Mononuclear cell (primary cell): ENCODE results near the gene GPS2. TPM values are rescaled to one million over a fixed set of nuclear protein-coding genes. Genes with fewer than 3 reads are reported as not detected.
"Not testable (repeated sequence)": the region's sequence is repeated elsewhere in the genome, so short reads cannot be mapped to it uniquely, and the experiment has no call there.

Source experiments
- H3K27me3 ChIP-seq: 2 replicates; pipeline ENCODE4 v1.6.0; 2011; ENCODE audit warnings: low read length, control low read depth; ENCODE audit not compliant: insufficient read depth
- H3K4me1 ChIP-seq: 2 replicates; pipeline ENCODE4 v1.5.1; 2011; ENCODE audit warnings: mild to moderate bottlenecking, low read length, control low read depth; ENCODE audit not compliant: insufficient read depth
- H3K4me3 ChIP-seq: 2 replicates; pipeline ENCODE4 v1.5.1; 2011; ENCODE audit warnings: mild to moderate bottlenecking, low read length, moderate library complexity
- H3K9me3 ChIP-seq: 2 replicates; pipeline ENCODE4 v1.5.1; 2011; ENCODE audit warnings: low read depth, mild to moderate bottlenecking, control low read depth, low read length
- total RNA-seq: library from RNA; depleted of rRNA; stranded (reverse); fragments of >200 nt; gene quantifications from one replicate; pipeline ENCODE4 v1.2.3, GENCODE V29; 2012

Gene GPS2
- total RNA-seq, 1 donor, result 65.9 TPM

DNA sequence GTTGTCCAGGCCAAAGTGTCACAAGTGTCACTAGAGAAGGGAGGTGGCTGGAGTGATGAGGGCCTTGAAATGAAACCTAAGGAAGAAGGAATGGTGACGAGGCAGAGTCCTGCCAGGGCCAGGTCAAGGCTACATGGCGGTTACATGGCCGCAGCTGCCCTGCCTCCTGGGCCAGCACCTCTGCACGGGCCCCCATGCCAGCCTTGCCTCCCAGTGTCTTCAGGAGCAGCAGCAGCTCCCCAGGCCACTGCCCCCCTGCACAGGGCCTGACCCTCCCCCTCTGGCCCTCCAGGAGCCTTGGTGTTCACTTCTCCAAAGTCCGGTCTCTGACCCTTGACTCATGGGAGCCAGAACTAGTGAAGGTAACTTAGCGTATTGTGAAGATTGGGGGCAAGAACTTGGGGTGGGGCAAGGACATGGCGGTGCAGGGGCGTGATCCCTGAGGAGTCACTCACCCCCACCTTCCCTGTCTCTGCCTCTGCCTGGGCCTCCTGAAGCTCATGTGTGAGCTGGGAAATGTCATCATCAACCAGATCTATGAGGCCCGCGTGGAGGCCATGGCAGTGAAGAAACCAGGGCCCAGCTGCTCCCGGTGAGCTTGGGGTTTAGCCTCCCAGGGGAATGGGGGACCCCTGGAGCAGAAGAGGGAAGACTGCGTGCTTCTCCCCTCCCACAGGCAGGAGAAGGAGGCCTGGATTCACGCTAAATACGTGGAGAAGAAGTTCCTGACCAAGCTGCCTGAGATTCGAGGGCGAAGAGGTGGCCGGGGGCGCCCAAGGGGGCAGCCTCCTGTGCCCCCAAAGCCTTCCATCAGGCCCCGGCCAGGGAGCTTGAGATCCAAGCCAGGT is 32.7 kb upstream of the GPS2 start:
- Histone ChIP-seq H3K27me3 (no peaks in the 10 kb centered on the region), H3K4me1 (peaks cover 21% of the 10 kb centered on the region), H3K4me3 (no peak overlapping the region), H3K9me3 (no peaks in the 10 kb centered on the region)

DNA sequence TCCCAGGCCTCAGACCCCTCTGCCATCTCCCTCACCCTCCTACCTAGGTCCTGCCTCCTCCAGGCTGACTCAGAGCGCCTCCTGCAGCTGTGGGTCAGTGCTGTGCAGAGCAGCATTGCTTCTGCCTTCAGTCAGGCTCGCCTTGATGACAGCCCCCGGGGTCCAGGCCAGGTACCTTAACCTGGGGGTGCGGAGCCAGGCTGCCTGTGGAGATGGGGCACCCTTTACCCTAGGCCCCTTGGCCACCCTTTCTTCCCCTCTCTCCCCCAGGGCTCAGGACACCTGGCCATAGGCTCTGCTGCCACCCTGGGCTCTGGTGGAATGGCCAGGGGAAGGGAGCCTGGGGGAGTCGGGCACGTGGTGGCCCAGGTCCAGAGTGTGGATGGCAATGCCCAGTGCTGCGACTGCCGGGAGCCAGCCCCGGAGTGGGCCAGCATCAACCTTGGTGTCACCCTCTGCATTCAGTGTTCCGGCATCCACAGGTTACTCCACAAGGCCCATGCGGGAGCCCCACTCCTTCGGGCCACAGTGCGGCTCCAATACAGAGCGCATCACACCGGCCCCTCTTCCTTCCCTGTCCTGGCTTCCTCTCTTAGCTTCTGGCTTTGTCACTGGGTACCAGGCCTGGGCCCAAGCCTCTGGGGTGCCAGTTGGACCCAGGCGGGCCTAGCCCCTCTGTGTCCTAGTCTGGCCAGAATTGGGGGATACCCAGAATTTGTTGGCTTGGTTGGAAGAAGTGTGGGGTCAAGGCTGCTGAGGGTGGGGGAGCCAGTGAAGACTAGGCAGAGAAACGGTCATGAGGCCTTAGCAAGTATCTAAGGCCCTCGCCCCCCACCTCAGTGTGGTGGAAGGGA is 31.8 kb upstream of the GPS2 start:
- Histone ChIP-seq H3K4me3 (no peak overlapping the region), H3K9me3 (no peaks in the 10 kb centered on the region), H3K4me1 (peaks cover 13% of the 10 kb centered on the region), H3K27me3 (no peaks in the 10 kb centered on the region)

DNA sequence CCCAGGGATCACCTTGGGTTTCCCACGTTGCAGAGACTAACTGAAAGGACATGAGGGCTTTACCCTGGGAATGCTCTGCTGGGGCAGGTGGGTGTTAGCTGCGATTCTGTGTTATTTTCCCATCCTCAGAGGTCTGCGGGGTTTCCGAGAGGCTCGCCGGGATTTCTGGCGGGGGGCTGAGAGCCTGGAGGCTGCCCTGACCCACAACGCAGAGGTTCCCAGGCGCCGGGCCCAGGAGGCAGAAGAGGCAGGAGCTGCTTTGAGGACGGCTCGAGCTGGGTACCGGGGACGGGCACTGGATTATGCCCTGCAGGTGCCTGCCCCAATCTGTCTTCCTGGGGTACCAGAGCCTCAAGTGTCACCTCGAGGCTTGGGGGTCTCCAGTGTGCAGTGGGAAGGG is 28.1 kb upstream of the GPS2 start:
- H3K4me3 ChIP-seq, result no peak overlapping the region
- H3K4me1 ChIP-seq, result peaks cover 19% of the 10 kb centered on the region
- no peaks in the 10 kb centered on the region for H3K27me3 ChIP-seq
- H3K9me3 ChIP-seq, result no peaks in the 10 kb centered on the region

DNA sequence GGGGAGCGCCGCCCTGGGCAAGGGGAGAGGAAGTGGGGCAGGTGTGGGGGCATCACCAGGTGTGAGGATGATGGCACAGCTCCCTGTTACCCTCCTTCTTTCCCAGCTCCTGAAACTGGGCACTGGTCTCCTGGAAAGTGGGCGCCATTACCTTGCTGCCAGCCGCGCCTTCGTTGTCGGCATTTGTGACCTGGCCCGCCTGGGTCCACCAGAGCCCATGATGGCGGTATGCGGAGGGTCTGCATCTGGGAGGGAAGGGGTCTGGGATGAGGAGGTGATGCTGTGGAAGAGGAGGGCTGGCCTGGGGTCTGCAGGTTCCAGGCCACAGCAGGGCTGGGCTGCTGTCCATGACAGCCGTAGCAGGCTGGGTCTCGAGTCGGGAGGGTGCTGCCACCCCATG is 26.7 kb upstream of the GPS2 start:
- H3K4me1 ChIP-seq, result peaks cover 33% of the 10 kb centered on the region
- no peaks in the 10 kb centered on the region for H3K27me3 ChIP-seq
- H3K9me3 ChIP-seq, result no peaks in the 10 kb centered on the region
- no peak overlapping the region for H3K4me3 ChIP-seq

DNA sequence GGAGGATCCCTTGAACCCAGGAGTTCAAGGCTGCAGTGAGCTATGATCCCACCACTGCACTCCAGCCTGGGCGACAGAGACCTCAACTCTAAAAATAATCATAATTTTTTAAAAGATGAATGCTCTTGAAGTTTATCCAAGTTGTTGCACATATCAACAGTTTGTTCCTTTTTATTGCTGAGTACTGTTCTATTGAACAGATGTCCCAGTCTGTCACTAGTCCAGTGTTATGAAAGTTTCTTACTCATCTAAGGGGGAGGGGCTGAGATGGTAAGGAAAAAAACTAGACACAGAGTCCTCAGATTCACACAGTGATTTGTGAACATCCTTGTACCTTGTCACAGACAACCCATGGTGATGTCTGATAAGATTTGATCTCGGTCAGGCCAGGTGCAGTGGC is 25.0 kb upstream of the GPS2 start:
- H3K4me1 ChIP-seq, result peaks cover 49% of the 10 kb centered on the region
- H3K4me3 ChIP-seq, result no peak overlapping the region
- H3K27me3 ChIP-seq, result no peaks in the 10 kb centered on the region
- no peaks in the 10 kb centered on the region for H3K9me3 ChIP-seq

DNA sequence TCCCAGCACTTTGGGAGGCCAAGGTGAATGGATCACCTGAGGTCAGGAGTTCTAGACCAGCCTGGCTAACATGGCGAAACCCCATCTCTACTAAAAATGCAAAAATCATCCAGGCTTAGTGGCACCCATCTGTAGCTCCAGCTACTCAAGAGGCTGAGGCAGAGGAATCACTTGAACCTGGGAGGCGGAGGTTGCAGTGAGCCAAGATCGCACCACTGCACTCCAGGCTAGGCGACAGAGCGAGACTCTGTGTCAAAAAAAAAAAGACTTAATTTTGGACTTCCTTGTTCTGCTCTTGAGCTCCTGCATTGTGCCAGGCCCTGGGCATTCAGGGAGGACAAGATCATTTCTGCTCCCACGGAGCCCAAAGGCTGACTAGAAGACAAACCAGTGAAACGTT is 22.4 kb upstream of the GPS2 start:
- Histone ChIP-seq H3K4me3 (peak overlapping the region; percentile 71), H3K4me1 (peaks cover 72% of the 10 kb centered on the region)
- not testable (repeated sequence) for H3K27me3 ChIP-seq, H3K9me3 ChIP-seq

DNA sequence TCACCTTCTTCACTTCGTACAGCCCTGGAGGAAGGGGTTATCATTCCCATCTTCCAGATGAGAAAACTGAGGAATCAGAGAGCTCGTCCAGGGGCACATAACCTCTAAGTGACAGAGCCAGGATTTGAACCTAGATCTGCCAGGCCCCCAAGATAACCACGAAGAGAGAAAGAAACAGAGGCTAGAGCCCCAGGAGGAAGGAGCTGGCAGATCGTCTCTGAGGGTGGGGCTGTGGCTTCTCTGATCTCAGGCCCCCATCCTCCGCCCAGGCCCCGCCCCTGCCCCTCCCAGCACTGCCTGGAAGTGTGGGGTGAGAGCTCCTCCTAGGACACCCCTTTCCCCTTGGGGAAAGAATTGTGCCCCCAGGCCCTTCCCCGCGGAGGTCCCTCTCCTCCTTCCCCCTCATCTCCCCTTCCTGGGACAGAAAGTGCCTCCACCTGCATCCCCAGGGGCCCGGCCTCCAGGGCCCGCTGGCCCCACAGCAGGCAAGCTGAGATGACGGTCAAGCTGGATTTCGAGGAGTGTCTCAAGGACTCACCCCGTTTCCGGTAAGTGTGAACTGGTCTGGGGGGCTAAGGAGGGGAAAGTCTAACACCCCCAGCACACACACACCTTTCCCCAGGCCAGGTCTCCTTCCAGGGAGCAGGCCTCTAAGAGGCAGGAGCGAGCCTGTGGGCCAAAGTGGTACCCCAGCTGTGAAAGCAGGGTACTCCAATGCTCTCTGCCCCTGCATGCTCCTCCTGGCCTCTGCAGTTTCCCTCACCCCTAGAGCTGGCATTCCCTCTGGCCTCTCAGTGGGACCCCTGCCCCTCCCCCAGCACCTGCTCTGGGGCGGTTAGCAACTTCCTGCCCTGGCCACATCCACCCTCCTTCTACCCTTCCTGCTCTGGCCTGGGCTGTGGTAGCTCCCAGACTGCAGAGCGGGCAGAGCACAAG is 21.3 kb upstream of the GPS2 start, which contains the start of gene ACAP1:
TSS of gene ACAP1 (plus strand) at position 290 of the 936 bp plus-strand sequence. CDS start at position 496, 206 bp downstream.
- H3K4me1 ChIP-seq, result peaks cover 81% of the 10 kb centered on the region
- peak within 1 kb of the TSS; percentile 71 for H3K4me3 ChIP-seq
- no peaks in the 10 kb centered on the region for H3K27me3 ChIP-seq
- H3K9me3 ChIP-seq, result no peaks in the 10 kb centered on the region

DNA sequence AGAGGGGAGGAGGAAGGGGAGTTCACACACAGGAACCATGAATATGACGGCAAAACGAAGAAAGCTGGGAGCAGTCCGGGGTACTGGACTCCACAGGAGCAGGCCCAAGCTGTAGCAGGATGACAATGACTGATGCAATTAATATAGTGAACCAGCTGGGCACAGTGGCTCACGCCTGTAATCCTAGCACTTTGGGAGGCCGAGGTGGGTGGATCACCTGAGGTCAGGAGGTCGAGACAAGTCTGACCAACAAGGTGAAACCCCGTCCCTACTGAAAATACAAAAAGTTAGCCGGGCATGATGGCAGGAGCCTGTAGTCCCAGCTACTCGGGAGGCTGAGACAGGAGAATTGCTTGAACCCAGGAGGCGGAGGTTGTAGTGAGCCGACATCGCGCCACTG is 20.6 kb upstream of the GPS2 start:
- H3K27me3 ChIP-seq, H3K9me3 ChIP-seq, H3K4me3 ChIP-seq: not testable (repeated sequence)
- peaks cover 85% of the 10 kb centered on the region for H3K4me1 ChIP-seq

DNA sequence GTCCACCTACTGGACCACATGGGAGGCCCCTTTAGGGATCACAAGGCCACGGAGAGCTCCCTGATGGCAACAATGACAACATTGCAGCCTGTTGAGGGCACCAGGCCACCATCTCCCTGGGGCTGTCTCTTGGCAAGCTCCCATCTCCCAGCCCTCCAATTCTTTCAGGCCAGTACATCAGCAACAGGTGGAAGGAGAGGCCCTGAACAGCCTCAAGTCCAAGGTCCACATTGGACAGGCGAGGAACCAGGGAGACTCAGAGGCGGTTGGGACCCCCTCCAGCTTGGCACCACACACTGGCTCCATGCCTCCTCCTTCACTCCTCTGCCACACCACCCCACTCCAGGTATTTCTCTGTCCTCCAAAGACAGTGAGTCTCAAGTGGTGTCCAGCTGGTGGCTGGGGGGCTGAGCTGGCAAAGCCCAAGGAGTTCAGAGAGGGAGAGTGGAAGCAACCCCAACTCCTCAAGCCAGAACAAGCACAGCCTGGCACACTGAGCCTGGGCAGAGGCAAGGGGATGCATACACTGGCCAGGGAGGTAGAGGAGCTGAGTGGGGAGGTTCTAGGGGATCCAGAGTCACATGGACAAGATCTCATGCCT is 19.9 kb upstream of the GPS2 start:
- no peaks in the 10 kb centered on the region for H3K27me3 ChIP-seq
- H3K9me3 ChIP-seq, result no peaks in the 10 kb centered on the region
- H3K4me1 ChIP-seq, result peaks cover 89% of the 10 kb centered on the region
- H3K4me3 ChIP-seq, result no peak overlapping the region

DNA sequence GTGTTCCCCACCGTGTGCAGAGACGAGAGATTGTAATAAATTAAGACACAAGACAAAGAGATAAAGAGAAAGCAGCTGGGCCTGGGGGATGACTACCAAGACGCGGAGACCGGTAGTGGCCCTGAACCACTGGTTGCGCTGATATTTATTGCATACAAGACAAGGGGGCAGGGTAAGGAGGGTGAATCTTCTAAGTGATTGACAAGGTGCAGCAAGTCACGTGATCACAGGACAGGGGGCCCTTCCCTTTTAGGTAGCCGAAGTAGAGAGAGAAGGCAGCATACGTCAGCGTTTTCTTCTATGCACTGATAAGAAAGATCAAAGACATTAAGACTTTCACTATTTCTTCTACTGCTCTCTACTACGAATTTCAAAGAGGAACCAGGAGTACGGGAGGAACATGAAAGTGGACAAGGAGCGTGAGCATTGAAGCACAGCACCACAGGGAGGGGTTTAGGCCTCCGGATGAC is 17.5 kb upstream of the GPS2 start:
- H3K4me3 ChIP-seq, H3K9me3 ChIP-seq, H3K27me3 ChIP-seq: not testable (repeated sequence)
- H3K4me1 ChIP-seq, result peaks cover 79% of the 10 kb centered on the region

DNA sequence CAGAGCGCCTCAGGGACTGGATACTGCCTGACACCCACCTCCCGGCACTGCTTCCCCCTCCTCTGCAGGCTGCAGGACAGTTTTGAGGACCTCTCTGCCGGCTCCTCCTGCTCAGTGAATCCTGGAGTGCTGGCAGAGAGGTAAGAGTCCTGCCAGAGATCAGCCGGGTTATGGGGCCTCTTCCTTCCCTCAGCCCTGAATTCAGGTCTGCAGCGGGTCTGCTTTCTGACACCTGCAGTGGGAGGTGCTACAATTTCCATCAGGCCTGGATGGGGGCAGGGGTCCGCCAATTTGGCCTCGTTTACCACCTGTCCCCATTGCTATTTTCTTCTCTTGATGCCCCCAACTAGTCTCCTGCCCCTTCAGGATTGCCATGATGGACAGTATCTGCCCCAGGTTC is 17.0 kb upstream of the GPS2 start:
- no peaks in the 10 kb centered on the region for H3K27me3 ChIP-seq
- no peak overlapping the region for H3K4me3 ChIP-seq

DNA sequence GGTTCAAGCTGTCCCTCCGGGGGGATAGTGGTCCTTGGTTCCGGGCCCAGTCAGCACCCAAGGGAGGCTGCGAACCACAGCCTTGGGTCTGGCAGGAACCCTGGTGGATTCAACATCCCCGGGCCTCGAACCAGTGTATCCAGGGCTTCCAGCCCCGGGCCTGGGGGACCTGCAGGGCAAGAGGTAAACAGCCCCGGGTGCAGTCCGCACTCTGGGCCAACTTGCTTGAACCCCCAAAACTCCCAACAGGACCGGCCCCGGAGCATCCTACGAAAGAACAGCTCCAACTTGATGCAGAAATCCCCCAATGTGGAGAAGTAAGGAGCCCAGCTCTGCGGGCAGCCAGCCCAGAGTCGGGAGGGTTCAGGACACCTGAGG is 15.5 kb upstream of the GPS2 start:
- Histone ChIP-seq H3K27me3 (no peaks in the 10 kb centered on the region), H3K4me3 (peak overlapping the region; percentile 84), H3K9me3 (no peaks in the 10 kb centered on the region), H3K4me1 (peaks cover 59% of the 10 kb centered on the region)

More for the DNA sequence above, 17.0 kb upstream of the GPS2 start:
- peaks cover 73% of the 10 kb centered on the region for H3K4me1 ChIP-seq
- no peaks in the 10 kb centered on the region for H3K9me3 ChIP-seq

DNA sequence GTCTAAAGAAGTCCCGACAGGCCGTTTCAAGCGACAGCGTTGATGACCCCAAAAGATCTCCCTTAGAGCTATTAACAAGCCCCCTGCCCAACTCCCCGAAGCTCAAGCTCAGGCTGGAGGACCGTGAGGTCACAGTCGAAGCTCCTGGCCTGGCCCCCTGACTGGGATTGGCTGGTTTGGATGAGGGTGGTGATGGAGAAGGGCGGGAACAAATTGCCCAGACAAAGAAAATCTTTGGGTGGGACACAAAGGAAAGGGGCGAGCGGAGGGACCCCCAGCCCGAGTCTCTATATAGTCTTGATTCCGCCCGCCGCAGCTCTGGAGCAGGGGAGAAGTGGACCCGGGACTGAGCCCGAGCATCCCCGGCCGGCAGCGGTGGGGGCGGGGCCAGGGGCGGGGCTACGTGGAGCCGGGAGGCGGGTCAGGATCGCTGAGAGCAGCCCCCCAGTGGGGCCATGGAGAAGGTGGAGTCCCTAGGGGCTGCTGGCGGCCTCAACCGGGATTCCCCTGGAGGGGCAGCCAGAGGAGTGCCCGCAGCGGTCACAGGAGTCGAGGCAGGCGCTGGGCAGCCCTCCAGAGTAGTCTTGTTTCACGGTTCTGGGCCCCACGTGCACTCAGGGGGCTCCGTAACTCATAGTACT is 15.0 kb upstream of the GPS2 start:
- peaks cover 54% of the 10 kb centered on the region for H3K4me1 ChIP-seq
- no peaks in the 10 kb centered on the region for H3K27me3 ChIP-seq
- H3K4me3 ChIP-seq, result peak overlapping the region; percentile 84
- no peaks in the 10 kb centered on the region for H3K9me3 ChIP-seq
